GM21717 (cell line): ENCODE data around the gene TBX10.
"Not testable (repeated sequence)": the region's sequence is repeated elsewhere in the genome, so short reads cannot be mapped to it uniquely, and the experiment has no call there.

ENCODE experiments used
- ATAC-seq: cut with Tn5 transposase; IDR thresholded peaks from one replicate; pipeline ENCODE4 v1.9.1; 2021; ENCODE audit warnings: mild to moderate bottlenecking, moderate library complexity; ENCODE audit not compliant: unreplicated experiment

Gene TBX10

GRCh38 chr11:67639438-67639859 lies at the start of gene TBX10:
Gene TBX10 (minus strand): TSS chr11:67639763. CDS start chr11:67639472, 291 bp downstream.
- ATAC-seq = no peak

GRCh38 chr11:67689178-67689577 lies 49.6 kb upstream of the TBX10 start:
- no peak for ATAC-seq

GRCh38 chr11:67687986-67688385 lies 48.4 kb upstream of the TBX10 start:
- ATAC-seq = no peak

- not testable (repeated sequence) for ATAC-seq
These were observed 46.2 kb upstream of the TBX10 start for GRCh38 chr11:67685641-67686332.

GRCh38 chr11:67682126-67683034 lies 42.8 kb upstream of the TBX10 start:
- ATAC-seq = not testable (repeated sequence)

- ATAC-seq = no peak
These were observed 41.3 kb upstream of the TBX10 start for GRCh38 chr11:67680696-67681470.

- ATAC-seq = no peak
These were observed 35.6 kb upstream of the TBX10 start for GRCh38 chr11:67675058-67675747.

- no peak for ATAC-seq
These were observed 34.9 kb upstream of the TBX10 start, which contains the start of gene ALDH3B2 for GRCh38 chr11:67674442-67674871. Gene ALDH3B2 (minus strand): TSS chr11:67674623. CDS start chr11:67666935, 7,688 bp downstream.

- ATAC-seq = no peak
These were observed 34.3 kb upstream of the TBX10 start for GRCh38 chr11:67673902-67674301.

GRCh38 chr11:67673358-67673757 lies 33.8 kb upstream of the TBX10 start:
- ATAC-seq = no peak

- no peak for ATAC-seq
These were observed 31.6 kb upstream of the TBX10 start for GRCh38 chr11:67671211-67671520.

- ATAC-seq = no peak
These were observed 31.0 kb upstream of the TBX10 start for GRCh38 chr11:67670316-67671210.

- no peak for ATAC-seq
These were observed 28.6 kb upstream of the TBX10 start for GRCh38 chr11:67668192-67668551.

GRCh38 chr11:67667490-67668191 lies 28.1 kb upstream of the TBX10 start:
- no peak for ATAC-seq

GRCh38 chr11:67666676-67667489 lies 27.3 kb upstream of the TBX10 start:
- no peak for ATAC-seq

GRCh38 chr11:67666303-67666645 lies 26.7 kb upstream of the TBX10 start:
- no peak for ATAC-seq

GRCh38 chr11:67665541-67666302 lies 26.2 kb upstream of the TBX10 start:
- no peak for ATAC-seq
